ENCODE measurements around the gene PLEKHM3. TPM values are rescaled to one million over a fixed set of nuclear protein-coding genes. Genes with fewer than 3 reads are reported as not detected.

The PLEKHM3 gene
- 10 to 100 TPM; 19.1 to 26.5 (median 24.0) TPM for total RNA-seq

GRCh38 chr2:208025037-208025813, at the start of gene PLEKHM3:
Gene PLEKHM3, minus strand, starts transcription at chr2:208025527. Its CDS starts 23,888 bp downstream, at chr2:208001639.
- DNase-seq: peak; percentile 90
- peak within 1 kb of the TSS; percentile 71 to 87 (median 76) for H3K27ac ChIP-seq
- H3K9me3 ChIP-seq: no peaks in the 10 kb centered on the region
- peaks cover 4 to 19% (median 15%) of the 10 kb centered on the region in 4 donors for H3K4me1 ChIP-seq
- H3K27me3 ChIP-seq: no peaks in the 10 kb centered on the region
- TF ChIP-seq POLR2AphosphoS5 (IDR thresholded peaks at IDR 0.05) (peak; percentile 51 to 76 (median 69)), EP300 (IDR thresholded peaks at IDR 0.05; ENCODE audit: low read depth) (no peak), CTCF (IDR thresholded peaks at IDR 0.05) (no peak), POLR2A (IDR thresholded peaks at IDR 0.05) (peak; percentile 80)
- in situ Hi-C loops (cut with MboI; ENCODE audit: low pct_ligation_motif_present in 1 of 4, low pct_unique_long_range_greater_than_20kb in 1 of 4, low sequenced_read_pairs in 3 of 4): loop anchor here in 1 of 4 donors (25.0 kb wide), 1 partner anchor 288 kb away; no protein-coding TSS in a partner anchor
- peak within 1 kb of the TSS; percentile 45 to 98 (median 72) for H3K4me3 ChIP-seq
- 2 to 10% methylated on average over 2 to 30 of the region's 38 CpGs for WGBS, 2 donors (ENCODE audit: low coverage in 1 of 2)
- H3K36me3 ChIP-seq: no peaks in the 10 kb centered on the region
- intact Hi-C loops (cut with DNase I; ENCODE audit: low total_unique reads): loop anchor here (10.0 kb wide), 1 partner anchor 260 kb away; the partner anchor contains the start of gene FZD5

- H3K27me3 ChIP-seq: no peaks in the 10 kb centered on the region
- TF ChIP-seq EP300 (IDR thresholded peaks at IDR 0.05; ENCODE audit: low read depth) (no peak), POLR2A (IDR thresholded peaks at IDR 0.05) (no peak), POLR2AphosphoS5 (IDR thresholded peaks at IDR 0.05) (no peak), CTCF (IDR thresholded peaks at IDR 0.05) (no peak)
- in situ Hi-C loops (cut with MboI; ENCODE audit: low pct_ligation_motif_present in 1 of 4, low pct_unique_long_range_greater_than_20kb in 1 of 4, low sequenced_read_pairs in 3 of 4) (no loop called here), intact Hi-C loops (cut with DNase I; ENCODE audit: low total_unique reads) (no loop called here)
- no peaks in the 10 kb centered on the region for H3K36me3 ChIP-seq
- H3K9me3 ChIP-seq: no peaks in the 10 kb centered on the region
- no peak for DNase-seq
- WGBS, 2 donors (ENCODE audit: low coverage in 1 of 2): 50 to 58% methylated on average over 8 to 9 of the region's 9 CpGs
- H3K4me1 ChIP-seq: peaks cover 0 to 6% (median 0%) of the 10 kb centered on the region in 4 donors
- H3K27ac ChIP-seq: no peak overlapping the region
- H3K4me3 ChIP-seq: no peak overlapping the region
Measured at GRCh38 chr2:208074610-208075356, 49.5 kb upstream of the PLEKHM3 start.

- Histone ChIP-seq H3K4me3 (no peak overlapping the region), H3K4me1 (peaks cover 0 to 6% (median 0%) of the 10 kb centered on the region in 4 donors), H3K36me3 (no peaks in the 10 kb centered on the region), H3K27ac (no peak overlapping the region), H3K9me3 (no peaks in the 10 kb centered on the region), H3K27me3 (no peaks in the 10 kb centered on the region)
- intact Hi-C loops (cut with DNase I; ENCODE audit: low total_unique reads) (no loop called here), in situ Hi-C loops (cut with MboI; ENCODE audit: low pct_ligation_motif_present in 1 of 4, low pct_unique_long_range_greater_than_20kb in 1 of 4, low sequenced_read_pairs in 3 of 4) (no loop called here)
- peak; percentile 69 for DNase-seq
- 26 to 28% methylated on average over 9 of the region's 9 CpGs for WGBS, 2 donors (ENCODE audit: low coverage in 1 of 2)
- TF ChIP-seq EP300 (IDR thresholded peaks at IDR 0.05; ENCODE audit: low read depth): no peak
- no peak for TF ChIP-seq POLR2AphosphoS5 (IDR thresholded peaks at IDR 0.05)
- TF ChIP-seq CTCF (IDR thresholded peaks at IDR 0.05): peak; percentile 61 to 81 (median 78)
- TF ChIP-seq POLR2A (IDR thresholded peaks at IDR 0.05): no peak
Measured at GRCh38 chr2:208072250-208072892, 47.0 kb upstream of the PLEKHM3 start.

Data from transverse colon (tissue), 4 donors.